ENCODE measurements around the gene ATN1. TPM values are rescaled to one million over a fixed set of nuclear protein-coding genes. Genes with fewer than 3 reads are reported as not detected.

ATN1 gene
- total and polyA plus RNA-seq, 2 of the 4 experiments (the other 2 are of a cell fraction): 3.4 to 58.7 TPM

DNA sequence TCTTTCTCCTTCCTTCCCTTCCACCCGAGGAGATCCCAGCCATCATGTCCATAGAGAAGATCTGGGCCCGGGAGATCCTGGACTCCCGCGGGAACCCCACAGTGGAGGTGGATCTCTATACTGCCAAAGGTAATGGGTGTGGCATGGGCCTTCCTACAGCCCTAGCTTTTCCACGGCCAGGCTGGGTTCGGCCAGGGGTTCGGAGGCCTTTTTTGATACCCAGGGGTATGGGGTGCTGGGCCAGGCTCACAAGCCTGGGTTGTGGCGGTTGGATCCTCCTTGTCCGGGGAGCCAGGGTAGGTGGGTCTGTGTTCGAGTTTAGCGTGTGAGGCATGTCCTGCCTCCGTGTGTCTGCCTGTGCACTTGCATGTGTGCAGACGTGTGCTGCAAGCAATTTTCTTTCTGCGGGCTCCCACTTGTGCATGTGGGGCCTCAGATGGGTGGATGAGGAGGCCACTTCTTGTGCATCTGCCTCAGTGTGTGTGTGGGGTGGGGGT is 11.9 kb upstream of the ATN1 start:
- ChIA-PET POLR2A (ENCODE audit: unreplicated experiment) (no interaction called here), CTCF (no interaction called here)
- Histone ChIP-seq H2AK9ac (replicated peaks; ENCODE audit: low read depth, low read length, poor library complexity) (peak overlapping the region; percentile 33), H3K9me3 (ENCODE audit: control insufficient read depth, insufficient read depth, low read length) (no peaks in the 10 kb centered on the region), H4K91ac (ENCODE audit: insufficient read depth, low read depth, low read length) (no peak overlapping the region), H2AK5ac (ENCODE audit: low read depth, low read length) (peak overlapping the region; percentile 48), H2AFZ (replicated peaks; ENCODE audit: low read length, poor library complexity) (peak overlapping the region; percentile 61), H3K27ac (ENCODE audit: insufficient read depth, low read length) (no peak overlapping the region; the same call in 1 of the 2 replicates), H3K56ac (ENCODE audit: extremely low read depth, insufficient read depth, low read length) (no peak overlapping the region), H3K23ac (ENCODE audit: low read depth, low read length) (no peak overlapping the region), H3K9ac (ENCODE audit: low read depth, low read length) (peak overlapping the region; percentile 45; the same call in 1 of the 2 replicates), H3K14ac (replicated peaks; ENCODE audit: low read depth, low read length) (0 out of 2 replicates have a peak overlapping the region, but pooled peaks have one; percentile 33), H3K36me3 (ENCODE audit: control insufficient read depth, insufficient read depth, low read length) (peaks cover 29% of the 10 kb centered on the region), H3K27me3 (ENCODE audit: control insufficient read depth, insufficient read depth, low read length) (no peaks in the 10 kb centered on the region), H3K4me3 (ENCODE audit: insufficient read depth, low read depth, low read length) (peak overlapping the region; percentile 90; the same call in 1 of the 2 replicates), H2BK120ac (ENCODE audit: low read depth, low read length) (no peak overlapping the region), H2BK20ac (ENCODE audit: low read depth, low read length) (no peak overlapping the region), H2BK15ac (ENCODE audit: low read depth, low read length) (no peak overlapping the region), H3K4me2 (ENCODE audit: low read depth, low read length) (peak overlapping the region; percentile 96), H3K4me1 (ENCODE audit: control insufficient read depth, insufficient read depth, low read length) (peaks cover 24% of the 10 kb centered on the region), H3K9me1 (ENCODE audit: insufficient read depth, low read length) (peaks cover 8% of the 10 kb centered on the region; the same call in 1 of the 2 replicates), H3K79me1 (ENCODE audit: low read depth in 1 of 2, low read length in 2 of 2) (peaks cover 37 to 41% of the 10 kb centered on the region in 2 experiments), H2BK5ac (ENCODE audit: low read depth, low read length, poor library complexity, severe bottlenecking) (no peak overlapping the region), H3K4ac (ENCODE audit: low read depth, low read length) (no peak overlapping the region), H4K20me1 (ENCODE audit: insufficient read depth, low read length) (0 out of 2 replicates have a peak, but pooled peaks cover 6% of the 10 kb centered on the region), H4K8ac (ENCODE audit: low read depth in 2 of 2, low read length in 2 of 2) (no peak overlapping the region), H4K5ac (ENCODE audit: low read depth, low read length) (no peak overlapping the region), H3K18ac (ENCODE audit: low read depth, low read length) (no peak overlapping the region)
- ATAC-seq (ENCODE audit: low read depth): no peak
- TF ChIP-seq, protein P1, sequence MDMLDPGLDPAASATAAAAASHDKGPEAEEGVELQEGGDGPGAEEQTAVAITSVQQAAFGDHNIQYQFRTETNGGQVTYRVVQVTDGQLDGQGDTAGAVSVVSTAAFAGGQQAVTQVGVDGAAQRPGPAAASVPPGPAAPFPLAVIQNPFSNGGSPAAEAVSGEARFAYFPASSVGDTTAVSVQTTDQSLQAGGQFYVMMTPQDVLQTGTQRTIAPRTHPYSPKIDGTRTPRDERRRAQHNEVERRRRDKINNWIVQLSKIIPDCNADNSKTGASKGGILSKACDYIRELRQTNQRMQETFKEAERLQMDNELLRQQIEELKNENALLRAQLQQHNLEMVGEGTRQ (IDR thresholded peaks at IDR 0.05; ENCODE audit: low read depth, low read length): no peak
- no peak for TF ChIP-seq NFE2L2 (IDR thresholded peaks at IDR 0.05; ENCODE audit: low read depth, low read length)
- TF ChIP-seq, protein P2, sequence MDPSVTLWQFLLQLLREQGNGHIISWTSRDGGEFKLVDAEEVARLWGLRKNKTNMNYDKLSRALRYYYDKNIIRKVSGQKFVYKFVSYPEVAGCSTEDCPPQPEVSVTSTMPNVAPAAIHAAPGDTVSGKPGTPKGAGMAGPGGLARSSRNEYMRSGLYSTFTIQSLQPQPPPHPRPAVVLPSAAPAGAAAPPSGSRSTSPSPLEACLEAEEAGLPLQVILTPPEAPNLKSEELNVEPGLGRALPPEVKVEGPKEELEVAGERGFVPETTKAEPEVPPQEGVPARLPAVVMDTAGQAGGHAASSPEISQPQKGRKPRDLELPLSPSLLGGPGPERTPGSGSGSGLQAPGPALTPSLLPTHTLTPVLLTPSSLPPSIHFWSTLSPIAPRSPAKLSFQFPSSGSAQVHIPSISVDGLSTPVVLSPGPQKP (IDR thresholded peaks at IDR 0.05; ENCODE audit: borderline replicate concordance, low read depth, low read length): no peak
- TF ChIP-seq RAD21 (IDR thresholded peaks at IDR 0.05; ENCODE audit: low read length): no peak
- no peak for TF ChIP-seq RFX5 (IDR thresholded peaks at IDR 0.05; ENCODE audit: low read depth, low read length)
- no peak for TF ChIP-seq CHD1 (IDR thresholded peaks at IDR 0.05; ENCODE audit: low read depth, low read length)
- TF ChIP-seq, protein P3, sequence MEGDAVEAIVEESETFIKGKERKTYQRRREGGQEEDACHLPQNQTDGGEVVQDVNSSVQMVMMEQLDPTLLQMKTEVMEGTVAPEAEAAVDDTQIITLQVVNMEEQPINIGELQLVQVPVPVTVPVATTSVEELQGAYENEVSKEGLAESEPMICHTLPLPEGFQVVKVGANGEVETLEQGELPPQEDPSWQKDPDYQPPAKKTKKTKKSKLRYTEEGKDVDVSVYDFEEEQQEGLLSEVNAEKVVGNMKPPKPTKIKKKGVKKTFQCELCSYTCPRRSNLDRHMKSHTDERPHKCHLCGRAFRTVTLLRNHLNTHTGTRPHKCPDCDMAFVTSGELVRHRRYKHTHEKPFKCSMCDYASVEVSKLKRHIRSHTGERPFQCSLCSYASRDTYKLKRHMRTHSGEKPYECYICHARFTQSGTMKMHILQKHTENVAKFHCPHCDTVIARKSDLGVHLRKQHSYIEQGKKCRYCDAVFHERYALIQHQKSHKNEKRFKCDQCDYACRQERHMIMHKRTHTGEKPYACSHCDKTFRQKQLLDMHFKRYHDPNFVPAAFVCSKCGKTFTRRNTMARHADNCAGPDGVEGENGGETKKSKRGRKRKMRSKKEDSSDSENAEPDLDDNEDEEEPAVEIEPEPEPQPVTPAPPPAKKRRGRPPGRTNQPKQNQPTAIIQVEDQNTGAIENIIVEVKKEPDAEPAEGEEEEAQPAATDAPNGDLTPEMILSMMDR (conservative IDR thresholded peaks at IDR 0.05; ENCODE audit: low read depth, low read length): no peak
- no peak for TF ChIP-seq POLR2A (IDR thresholded peaks at IDR 0.05; ENCODE audit: low read depth, low read length)
- no peak for TF ChIP-seq MXI1 (IDR thresholded peaks at IDR 0.05; ENCODE audit: borderline replicate concordance, low read depth, low read length)
- TF ChIP-seq BHLHE40 (IDR thresholded peaks at IDR 0.05; ENCODE audit: low read depth, low read length): no peak
- no peak for TF ChIP-seq SMC3 (IDR thresholded peaks at IDR 0.05; ENCODE audit: low read depth, low read length)
- no peak for TF ChIP-seq FOS (IDR thresholded peaks at IDR 0.05; ENCODE audit: low read depth, low read length)
- TF ChIP-seq RCOR1 (IDR thresholded peaks at IDR 0.05; ENCODE audit: insufficient replicate concordance, low read length): no peak
- no peak for TF ChIP-seq MAFK (IDR thresholded peaks at IDR 0.05; ENCODE audit: low read depth, low read length)
- no peak for TF ChIP-seq CEBPB (IDR thresholded peaks at IDR 0.05; ENCODE audit: low read depth, low read length)
- no peak for DNase-seq
- in situ Hi-C loops (cut with MboI; ENCODE audit: low sequenced_read_pairs): no loop called here
- 98% methylated on average over 5 of the region's 14 CpGs; no CpG with 5 or more reads in 1 of the 2 experiments for WGBS, 2 experiments (ENCODE audit: extremely low coverage in 2 of 2, insufficient read length in 1 of 2)
- intact Hi-C loops (cut with micrococcal nuclease): no loop called here
- BruUV-seq (replicated peaks): no TSS peak
- dilution Hi-C loops (cut with HindIII; ENCODE audit: low sequenced_read_pairs, unreplicated experiment): no loop called here

All from IMR-90 (cell line).